Erythroblast (primary cell): ENCODE data around the gene PLAAT2.

Source experiments
- GATA1 ChIP-seq: IDR thresholded peaks from 2 replicates; pipeline ENCODE4 v1.6.1; 2011; ENCODE audit warnings: low read depth, mild to moderate bottlenecking, control low read depth, low read length, moderate library complexity
- POLR2A ChIP-seq: IDR thresholded peaks from 2 replicates; pipeline ENCODE4 v1.6.1; 2011; ENCODE audit warnings: mild to moderate bottlenecking, low read length

GRCh38 chr11:63507511-63507910 is 55.7 kb downstream of the PLAAT2 start:
- TF ChIP-seq POLR2A (no peak), GATA1 (no peak)
